Measurements from ENCODE around the gene TLE2.
"Not testable (repeated sequence)": the region's sequence is repeated elsewhere in the genome, so short reads cannot be mapped to it uniquely, and the experiment has no call there.

TLE2 gene

GRCh38 chr19:3054265-3054971 is 25.3 kb upstream of the TLE2 start:
- no peak overlapping the region for H3K9ac ChIP-seq (ENCODE audit: low read length)
- H3K4me1 ChIP-seq (ENCODE audit: low read length) = no peaks in the 10 kb centered on the region
- no peaks in the 10 kb centered on the region for H3K9me3 ChIP-seq (ENCODE audit: insufficient read depth, low read length)
- H3K27ac ChIP-seq (ENCODE audit: low read length) = no peak overlapping the region
- no peak overlapping the region for H3K4me2 ChIP-seq (ENCODE audit: low read length)
- peaks cover 23% of the 10 kb centered on the region; the same call in 1 of the 2 replicates for H4K20me1 ChIP-seq (ENCODE audit: insufficient read depth, low read length)
- no peaks in the 10 kb centered on the region for H3K27me3 ChIP-seq (ENCODE audit: low read depth, low read length)
- no peak for TF ChIP-seq EZH2phosphoT487 (IDR thresholded peaks at IDR 0.05; ENCODE audit: low read depth)
- TF ChIP-seq CTCF (IDR thresholded peaks at IDR 0.05; ENCODE audit: low read depth, low read length) = no peak
- peaks cover 5% of the 10 kb centered on the region; the same call in 1 of the 2 replicates for H3K79me2 ChIP-seq (ENCODE audit: low read length)
- no peak overlapping the region for H2AFZ ChIP-seq (ENCODE audit: low read depth, low read length)
- H3K36me3 ChIP-seq (replicated peaks; ENCODE audit: low read depth, low read length) = peaks cover 49% of the 10 kb centered on the region
- H3K4me3 ChIP-seq (ENCODE audit: low read length) = no peak overlapping the region

- H3K4me1 ChIP-seq (ENCODE audit: low read length) = no peaks in the 10 kb centered on the region
- H3K79me2 ChIP-seq (ENCODE audit: low read length) = peaks cover 2% of the 10 kb centered on the region; the same call in 1 of the 2 replicates
- no peak overlapping the region for H3K4me2 ChIP-seq (ENCODE audit: low read length)
- H2AFZ ChIP-seq (ENCODE audit: low read depth, low read length) = no peak overlapping the region
- no peaks in the 10 kb centered on the region for H3K27me3 ChIP-seq (ENCODE audit: low read depth, low read length)
- no peak overlapping the region for H3K4me3 ChIP-seq (ENCODE audit: low read length)
- H3K27ac ChIP-seq (ENCODE audit: low read length) = no peak overlapping the region
- no peak overlapping the region for H3K9ac ChIP-seq (ENCODE audit: low read length)
- TF ChIP-seq CTCF (IDR thresholded peaks at IDR 0.05; ENCODE audit: low read depth, low read length) (no peak), EZH2phosphoT487 (IDR thresholded peaks at IDR 0.05; ENCODE audit: low read depth) (no peak)
- H4K20me1 ChIP-seq (ENCODE audit: insufficient read depth, low read length) = peaks cover 22% of the 10 kb centered on the region; the same call in 1 of the 2 replicates
- no peaks in the 10 kb centered on the region for H3K9me3 ChIP-seq (ENCODE audit: insufficient read depth, low read length)
- H3K36me3 ChIP-seq (replicated peaks; ENCODE audit: low read depth, low read length) = peaks cover 44% of the 10 kb centered on the region
These were observed 24.7 kb upstream of the TLE2 start for GRCh38 chr19:3053780-3054179.

- Histone ChIP-seq H3K4me3 (ENCODE audit: low read length) (no peak overlapping the region), H4K20me1 (ENCODE audit: insufficient read depth, low read length) (peaks cover 16% of the 10 kb centered on the region; the same call in 1 of the 2 replicates), H3K36me3 (replicated peaks; ENCODE audit: low read depth, low read length) (peaks cover 39% of the 10 kb centered on the region), H3K27me3 (ENCODE audit: low read depth, low read length) (no peaks in the 10 kb centered on the region), H3K4me1 (ENCODE audit: low read length) (no peaks in the 10 kb centered on the region), H3K27ac (ENCODE audit: low read length) (no peak overlapping the region), H3K4me2 (ENCODE audit: low read length) (no peak overlapping the region), H3K79me2 (ENCODE audit: low read length) (no peaks in the 10 kb centered on the region), H3K9ac (ENCODE audit: low read length) (no peak overlapping the region), H3K9me3 (ENCODE audit: insufficient read depth, low read length) (no peaks in the 10 kb centered on the region), H2AFZ (ENCODE audit: low read depth, low read length) (no peak overlapping the region)
- TF ChIP-seq CTCF (IDR thresholded peaks at IDR 0.05; ENCODE audit: low read depth, low read length) (no peak), EZH2phosphoT487 (IDR thresholded peaks at IDR 0.05; ENCODE audit: low read depth) (no peak)
These were observed 24.1 kb upstream of the TLE2 start for GRCh38 chr19:3053218-3053621.

GRCh38 chr19:3050016-3050415 is 20.9 kb upstream of the TLE2 start:
- not testable (repeated sequence) for H2AFZ ChIP-seq (ENCODE audit: low read depth, low read length); H3K9me3 ChIP-seq (ENCODE audit: insufficient read depth, low read length); H3K4me1 ChIP-seq (ENCODE audit: low read length); H3K9ac ChIP-seq (ENCODE audit: low read length); H3K27ac ChIP-seq (ENCODE audit: low read length); H3K27me3 ChIP-seq (ENCODE audit: low read depth, low read length); H3K79me2 ChIP-seq (ENCODE audit: low read length); H4K20me1 ChIP-seq (ENCODE audit: insufficient read depth, low read length); H3K4me3 ChIP-seq (ENCODE audit: low read length); H3K4me2 ChIP-seq (ENCODE audit: low read length)
- H3K36me3 ChIP-seq (replicated peaks; ENCODE audit: low read depth, low read length) = peaks cover 14% of the 10 kb centered on the region

Measured in OCI-LY3 (cell line).